A673 (cell line): ENCODE measurements around the gene TMEM255B.

Experiments used
- CTCF ChIP-seq: fragments of 300-800, 200-600 bp; sonication (generic); conservative IDR thresholded peaks from 2 replicates; pipeline ENCODE4 v1.5.1; 2017; ENCODE audit warnings: low read depth, mild to moderate bottlenecking, antibody characterized with exemption, low read length, moderate library complexity, mixed read lengths
- EZH2 ChIP-seq: fragments of 200-600 bp; sonication (generic); IDR thresholded peaks from 2 replicates; pipeline ENCODE4 v1.6.1; 2017; ENCODE audit warnings: borderline replicate concordance, low read depth, mild to moderate bottlenecking, mixed read lengths, antibody characterized with exemption, low read length; ENCODE audit not compliant: poor library complexity, severe bottlenecking

- TF ChIP-seq CTCF (no peak), EZH2 (no peak)
Measured at GRCh38 chr13:113838711-113839201, 79.7 kb downstream of the TMEM255B start.
